Hematopoietic multipotent progenitor cell treated with erythropoietin and hydrocortisone succinate and interleukin-3 and kit ligand, for 6 days (in vitro differentiated cells): ENCODE data around the gene MAMLD1.

ENCODE experiments used
- DNase-seq: peaks from one replicate; pipeline ENCODE4 v3.0.0-alpha.2; 2015

Gene MAMLD1

DNA sequence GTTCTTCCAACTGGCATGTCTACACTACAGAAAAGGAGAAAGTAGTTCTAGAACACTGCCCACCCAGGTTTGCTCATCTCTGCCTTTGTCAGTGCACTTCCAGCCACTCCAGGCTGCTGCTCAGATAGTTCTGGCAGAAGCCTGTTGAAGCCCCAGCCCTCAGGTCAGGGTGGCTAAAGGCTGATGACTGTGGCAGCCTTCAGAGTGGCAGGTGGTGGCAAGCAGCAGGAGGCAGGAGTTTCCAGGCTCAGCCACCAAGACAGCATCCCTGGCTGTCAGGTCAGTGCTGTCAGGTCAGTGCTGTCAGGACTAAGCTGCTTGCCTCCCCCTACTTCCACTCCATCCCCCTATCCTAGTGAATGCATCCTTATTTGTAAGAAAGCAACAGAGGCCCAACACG is 100.4 kb downstream of the MAMLD1 start:
- DNase-seq: no peak

GRCh38 chrX:150464001-150464400 is 100.9 kb downstream of the MAMLD1 start:
- DNase-seq: no peak

DNA sequence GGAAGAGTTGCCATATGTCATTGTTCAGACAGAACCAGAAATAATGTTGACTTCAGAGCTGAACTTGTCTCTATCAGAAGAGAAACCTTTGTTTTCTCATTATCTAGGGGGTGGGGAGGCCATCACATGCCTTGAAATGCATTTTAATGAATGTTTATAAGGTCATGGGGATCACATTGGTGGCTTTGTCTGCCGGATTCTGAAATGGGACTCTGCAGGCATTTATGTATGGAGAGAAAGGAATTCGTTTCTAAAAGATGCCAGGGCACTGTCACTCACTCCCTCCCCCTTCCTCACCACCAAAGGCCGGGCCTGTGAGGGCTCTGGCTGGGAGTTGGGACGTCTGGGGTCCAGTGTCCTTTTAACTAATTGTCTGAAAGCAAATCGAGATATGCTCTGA is 102.2 kb downstream of the MAMLD1 start:
- no peak for DNase-seq

DNA sequence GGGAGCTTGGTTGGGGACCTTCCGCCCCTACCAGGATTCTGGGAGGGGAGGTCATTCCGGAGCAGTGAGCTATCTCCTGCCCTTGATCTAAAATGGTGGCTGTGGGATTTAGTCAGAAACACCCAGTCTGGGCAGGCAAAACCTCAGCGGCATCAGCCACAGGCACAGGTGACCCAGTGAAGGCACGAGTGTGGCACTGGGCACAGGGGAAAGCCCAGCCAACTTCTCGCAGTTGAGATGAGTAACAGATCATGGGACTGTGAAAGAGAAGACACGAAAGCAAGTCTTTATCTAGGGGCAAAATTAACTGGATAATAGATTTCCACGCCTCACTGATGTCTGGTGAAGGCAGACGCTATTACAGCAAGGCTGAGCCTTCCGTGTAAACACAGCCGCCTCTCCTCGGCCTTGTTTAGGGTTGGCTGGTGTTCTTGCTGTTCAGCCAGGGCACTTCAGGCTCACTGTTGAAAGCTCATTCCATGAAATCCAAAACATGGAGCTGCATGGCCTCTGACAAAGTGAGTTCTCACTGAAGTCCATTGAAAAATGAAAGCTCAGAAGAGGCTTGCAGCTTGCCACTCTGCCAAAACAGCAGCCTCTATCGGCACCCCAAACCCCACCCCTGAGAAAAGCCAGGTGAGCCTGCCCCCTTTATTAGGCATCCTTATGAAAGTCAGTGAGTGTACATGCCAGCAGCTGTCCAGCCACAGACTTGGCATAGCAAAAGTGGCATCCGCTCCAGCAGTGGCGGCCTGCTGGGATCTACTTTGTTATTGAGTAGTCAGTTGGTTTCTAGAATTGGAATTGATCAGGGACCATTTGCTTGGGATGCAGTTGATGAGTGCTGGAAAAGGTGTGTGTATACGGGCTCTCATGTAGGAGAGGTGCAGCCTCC is 103.0 kb downstream of the MAMLD1 start:
- no peak for DNase-seq

DNA sequence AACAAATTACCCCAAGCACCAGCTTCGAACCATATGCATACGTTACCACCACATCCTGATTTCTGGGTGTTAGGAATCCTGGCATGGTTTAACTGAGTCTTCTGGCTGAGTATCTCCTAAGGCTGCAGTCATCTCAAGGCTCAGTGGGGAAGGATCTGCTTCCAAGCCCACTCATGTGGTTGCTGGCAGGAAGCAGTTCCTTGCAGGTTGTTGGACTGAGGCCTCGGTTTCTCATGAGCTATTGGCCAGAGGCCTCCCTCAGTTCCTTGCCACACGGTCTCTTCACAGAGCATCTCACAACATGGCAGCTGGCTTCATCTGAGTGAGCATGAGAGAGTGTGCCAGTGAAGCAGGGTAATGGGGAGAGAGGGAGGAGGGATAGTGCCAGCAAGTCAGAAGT is 109.2 kb downstream of the MAMLD1 start:
- DNase-seq: no peak

GRCh38 chrX:150473371-150473770 is 110.3 kb downstream of the MAMLD1 start:
- DNase-seq: no peak

- no peak for DNase-seq
These were observed 112.3 kb downstream of the MAMLD1 start for GRCh38 chrX:150475461-150475860.

GRCh38 chrX:150476164-150476699 is 113.1 kb downstream of the MAMLD1 start:
- DNase-seq: peak; percentile 19

DNA sequence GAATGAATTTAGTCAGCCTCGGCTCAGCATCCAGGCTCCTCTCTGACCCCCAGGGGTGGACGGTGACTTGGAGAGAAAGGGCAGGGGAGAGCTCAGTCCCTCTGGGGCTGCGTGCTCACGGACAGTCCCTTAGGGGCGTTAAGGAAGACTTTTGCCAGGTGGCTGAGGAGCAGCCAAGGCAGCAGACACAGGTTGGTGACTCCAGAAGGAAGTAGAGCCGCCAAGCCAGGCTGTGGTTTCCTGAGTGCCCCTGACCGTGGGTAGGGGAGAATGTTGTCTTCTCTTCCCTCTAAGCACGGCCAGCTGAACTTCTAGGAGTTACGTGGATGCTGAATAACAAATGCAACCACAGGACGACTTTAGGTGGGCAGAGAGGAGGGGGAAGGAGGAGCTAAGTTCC is 114.3 kb downstream of the MAMLD1 start:
- DNase-seq: no peak

DNA sequence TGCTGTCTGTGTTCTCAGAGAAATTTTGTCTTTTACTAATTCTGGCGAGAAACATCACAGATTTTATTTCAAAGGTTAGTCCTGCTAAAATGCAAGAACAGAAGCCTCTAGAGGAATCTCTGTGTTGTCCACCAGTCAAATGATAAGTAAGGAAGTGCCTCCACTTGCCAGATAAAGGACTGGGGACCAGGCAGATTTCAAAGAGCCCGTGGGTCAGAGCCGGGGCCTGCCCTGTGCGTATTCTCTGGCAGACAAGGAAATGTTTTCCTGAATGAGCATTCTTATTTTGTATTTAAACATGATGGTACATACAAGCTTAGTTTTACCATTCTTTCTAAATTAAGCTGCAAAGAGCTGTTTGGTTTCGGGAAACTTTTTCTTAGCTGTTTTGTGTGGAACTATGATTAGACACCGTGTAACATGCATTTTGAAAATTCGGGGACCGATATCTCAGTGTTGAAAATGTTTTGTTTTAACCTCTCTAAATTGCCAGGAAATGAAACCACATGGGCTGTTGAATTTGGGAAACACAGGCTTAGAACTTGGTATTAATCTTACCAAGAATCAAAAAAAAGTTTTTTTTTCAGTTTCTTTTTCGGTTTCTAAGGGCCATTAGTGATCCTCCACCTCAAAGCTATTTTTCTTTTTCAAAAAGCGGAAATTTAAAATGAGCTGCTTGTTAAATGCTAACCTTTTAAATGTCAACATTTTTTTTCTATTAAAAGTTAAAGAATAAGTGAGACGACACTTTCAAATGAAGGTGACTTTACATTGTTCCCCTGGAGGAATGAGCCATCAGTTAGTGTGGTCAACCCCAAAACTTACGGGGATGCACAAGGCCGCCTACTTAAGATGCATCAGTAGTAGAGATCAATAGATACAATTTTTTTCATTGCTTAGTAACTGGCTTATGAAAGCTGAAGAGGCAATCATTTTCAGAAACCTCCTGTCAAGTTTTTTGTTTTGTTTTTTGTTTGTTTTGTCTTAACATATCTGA is 115.7 kb downstream of the MAMLD1 start:
- no peak for DNase-seq

DNA sequence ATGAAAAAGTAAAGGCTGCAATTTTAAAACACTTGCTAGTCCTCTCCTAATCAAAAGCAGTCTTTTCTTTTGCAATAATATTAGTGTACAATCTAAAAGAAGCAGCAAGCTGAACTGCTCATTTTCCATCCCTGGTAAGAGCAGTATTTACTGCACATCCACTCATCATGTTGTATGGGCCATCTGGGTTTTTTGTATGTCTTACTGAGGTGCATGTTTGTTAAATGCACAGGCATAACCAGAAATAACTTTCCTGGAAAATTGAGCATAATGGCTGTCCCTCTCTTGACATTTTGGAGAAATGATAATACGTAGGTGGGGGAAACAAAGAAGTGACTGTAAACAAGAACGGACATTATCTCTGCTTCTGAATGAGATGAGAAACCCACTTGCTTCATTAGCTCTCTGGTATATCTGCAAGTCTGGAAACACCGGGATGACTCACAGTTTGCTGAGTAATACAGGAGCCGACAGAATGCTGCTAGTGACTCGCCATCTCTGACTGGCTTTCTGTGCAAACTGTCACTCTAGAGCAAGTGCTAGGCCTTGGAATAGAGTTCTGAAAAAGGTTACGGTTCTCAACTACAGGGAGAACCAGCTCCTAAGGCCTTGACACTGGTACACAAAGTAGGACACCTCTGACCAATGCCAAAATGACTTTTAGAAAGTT is 119.6 kb downstream of the MAMLD1 start:
- peak; percentile 33 for DNase-seq

GRCh38 chrX:150483356-150483985 is 120.4 kb downstream of the MAMLD1 start:
- no peak for DNase-seq

DNA sequence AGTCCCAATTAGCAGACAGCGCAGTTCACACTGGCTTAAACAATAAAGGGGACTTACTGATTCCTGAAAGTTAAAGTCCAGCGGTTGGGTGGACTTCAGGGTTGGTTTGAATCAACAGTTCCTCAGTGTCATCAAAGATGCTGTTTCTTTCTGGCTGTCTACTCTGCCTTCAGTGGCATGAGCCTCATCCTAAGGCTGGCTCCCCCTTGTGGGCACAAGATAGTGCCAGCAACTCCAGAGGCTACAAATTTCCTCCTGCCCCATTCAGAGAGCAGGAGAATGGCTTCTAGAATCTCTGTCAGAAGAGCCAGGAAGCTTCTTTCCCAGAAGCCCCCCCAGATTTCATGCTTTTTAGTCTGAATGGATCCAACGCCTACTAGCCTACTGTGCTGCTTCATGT is 122.9 kb downstream of the MAMLD1 start:
- DNase-seq: peak; percentile 75

DNA sequence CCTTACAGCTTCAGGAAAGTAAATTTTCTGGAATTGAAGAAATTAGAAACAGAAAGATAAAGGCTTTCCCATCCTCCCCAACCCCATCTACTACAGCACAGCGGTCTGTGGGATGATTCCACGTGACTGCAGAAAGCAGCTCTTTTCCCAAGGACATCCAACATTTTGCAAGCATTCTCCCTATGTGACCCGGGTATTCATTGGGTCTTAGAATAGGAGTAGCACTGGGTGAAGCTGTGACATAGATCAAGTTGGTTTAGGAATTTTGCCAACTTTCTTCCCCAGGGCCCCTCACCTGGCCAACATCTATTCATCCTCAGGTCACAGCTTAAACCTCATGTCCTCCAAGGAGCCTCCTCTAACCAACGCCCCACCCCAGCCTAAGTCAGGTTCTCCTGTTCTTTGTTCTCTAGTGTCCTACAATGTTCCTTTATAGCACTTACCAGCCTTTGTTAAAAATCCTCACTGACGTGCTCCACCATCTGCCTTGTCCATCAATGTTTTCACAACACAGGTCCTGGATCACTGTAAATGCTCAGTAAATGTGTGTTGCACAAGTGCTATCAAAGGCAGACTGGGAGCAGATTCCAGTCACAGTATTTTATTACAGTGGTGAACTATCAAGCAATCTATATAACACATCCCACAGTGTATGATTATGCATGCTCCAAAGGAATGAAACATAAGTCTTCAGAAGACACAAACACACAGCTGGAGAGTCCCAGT is 124.4 kb downstream of the MAMLD1 start:
- no peak for DNase-seq

- no peak for DNase-seq
These were observed 126.4 kb downstream of the MAMLD1 start for GRCh38 chrX:150489359-150490015.

DNA sequence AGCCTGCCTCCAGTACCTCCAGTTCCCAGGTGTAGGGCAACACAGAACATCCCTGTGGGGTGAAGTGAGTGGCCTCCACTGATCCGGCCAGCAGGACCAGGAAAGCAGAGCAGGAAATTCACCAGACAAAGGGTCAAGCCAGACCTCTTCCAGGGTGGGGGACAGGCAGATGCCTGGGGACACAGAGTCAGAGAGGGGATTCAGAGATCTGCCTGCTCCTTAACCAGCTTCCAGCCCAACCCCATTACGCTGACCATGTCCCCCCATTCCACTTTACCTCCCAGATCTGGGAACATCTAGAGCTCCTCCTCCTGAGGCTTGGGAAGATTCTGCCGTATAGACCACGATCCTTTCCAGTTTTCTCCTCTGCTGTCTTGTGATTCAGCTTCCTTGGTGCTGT is 132.4 kb downstream of the MAMLD1 start:
- DNase-seq: no peak

GRCh38 chrX:150499240-150499639 is 136.1 kb downstream of the MAMLD1 start:
- DNase-seq: no peak

- no peak for DNase-seq
These were observed 139.0 kb downstream of the MAMLD1 start for GRCh38 chrX:150502091-150502490.

DNA sequence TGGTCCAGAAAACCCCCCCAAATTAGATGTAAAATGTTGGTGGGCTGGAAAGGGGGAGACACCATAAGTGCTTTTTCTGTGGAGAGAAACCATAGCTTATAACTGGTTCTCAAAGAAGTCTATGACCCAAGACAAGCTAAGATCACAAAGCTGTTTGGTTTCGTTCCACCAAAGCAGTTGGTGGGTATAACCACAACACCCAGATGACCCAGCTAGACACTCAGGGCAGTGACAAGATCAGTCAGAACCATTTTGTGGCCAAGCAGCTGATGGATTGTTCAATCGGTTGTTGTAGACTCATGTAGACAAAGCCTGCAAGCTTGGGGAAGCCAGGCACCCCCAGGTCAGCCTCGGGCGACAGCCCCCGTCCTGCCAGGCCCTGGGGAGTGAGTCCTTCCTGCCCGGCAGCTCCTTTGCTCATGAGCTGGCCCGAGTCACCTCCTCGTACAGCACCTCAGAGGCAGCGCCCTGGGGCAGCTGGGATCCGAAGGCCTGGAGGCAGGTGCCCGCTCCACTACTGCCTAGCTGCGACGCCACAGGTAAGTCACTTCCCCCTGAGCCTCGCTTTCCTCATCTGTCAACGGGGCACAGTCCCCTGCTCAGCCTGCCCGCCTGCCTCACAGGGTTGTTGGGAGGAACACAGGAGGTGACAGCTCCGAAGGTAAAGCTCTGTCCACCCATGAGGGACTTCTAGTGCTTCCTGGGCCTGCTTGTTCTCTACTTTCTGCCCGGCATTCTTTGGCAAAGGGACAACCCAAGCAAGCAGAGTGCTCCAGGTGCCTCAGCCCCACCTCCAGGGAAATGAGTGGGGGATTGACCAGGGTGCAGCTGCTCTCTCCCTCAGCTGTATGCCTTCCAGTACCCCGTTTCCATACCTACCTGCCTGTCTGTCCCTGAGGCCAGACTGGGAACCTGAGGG is 140.1 kb downstream of the MAMLD1 start:
- DNase-seq: peak; percentile 33

DNA sequence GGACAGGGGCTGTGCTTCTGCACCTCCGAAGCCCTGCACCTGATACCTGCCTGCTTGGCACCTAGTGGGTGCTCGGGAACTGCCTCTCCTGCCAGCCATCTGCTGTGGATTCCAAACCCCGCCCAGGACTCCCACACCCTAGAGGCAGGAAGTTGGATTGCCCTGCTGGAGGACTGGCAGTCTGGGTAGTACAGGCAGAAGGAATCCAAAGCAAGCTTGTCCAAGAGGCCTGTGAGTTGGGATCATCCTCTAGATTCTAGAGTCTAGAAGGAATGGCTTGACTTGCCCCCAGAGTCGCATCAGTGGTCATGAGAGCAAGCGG is 140.7 kb downstream of the MAMLD1 start:
- DNase-seq: no peak
